ENCODE results near the gene HAPSTR1.
A peak's percentile ranks its signal among the peaks of the same experiment; 100 is the strongest.
"Not testable (repeated sequence)": the region's sequence is repeated elsewhere in the genome, so short reads cannot be mapped to it uniquely, and the experiment has no call there.

The HAPSTR1 gene

DNA sequence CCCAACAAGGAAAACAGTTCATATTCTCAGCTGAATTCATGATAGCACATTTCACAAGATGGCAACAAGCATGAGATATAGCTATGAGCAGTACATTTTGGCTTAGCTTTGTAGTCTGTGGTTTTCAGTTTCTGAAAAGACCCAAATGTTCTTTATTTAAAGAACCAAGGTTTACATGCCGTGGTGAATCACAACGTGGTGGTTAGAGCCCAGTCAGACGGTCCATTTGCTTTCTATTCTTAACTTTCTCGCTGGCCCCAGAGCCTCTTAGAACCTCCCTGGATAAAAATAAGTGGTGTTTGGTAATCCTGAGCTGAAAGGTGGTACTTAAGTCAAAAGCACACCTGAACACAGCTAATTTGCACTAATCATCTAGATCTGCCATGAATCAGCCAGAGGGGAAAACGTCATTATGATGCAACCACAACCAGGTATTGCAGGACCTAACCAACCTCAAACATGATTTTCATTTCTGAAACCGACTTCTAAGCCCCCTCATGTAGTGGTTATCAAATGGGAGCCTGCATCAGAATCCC, 18.6 kb upstream of the HAPSTR1 start:
- DNase-seq = peak; percentile 68

DNA sequence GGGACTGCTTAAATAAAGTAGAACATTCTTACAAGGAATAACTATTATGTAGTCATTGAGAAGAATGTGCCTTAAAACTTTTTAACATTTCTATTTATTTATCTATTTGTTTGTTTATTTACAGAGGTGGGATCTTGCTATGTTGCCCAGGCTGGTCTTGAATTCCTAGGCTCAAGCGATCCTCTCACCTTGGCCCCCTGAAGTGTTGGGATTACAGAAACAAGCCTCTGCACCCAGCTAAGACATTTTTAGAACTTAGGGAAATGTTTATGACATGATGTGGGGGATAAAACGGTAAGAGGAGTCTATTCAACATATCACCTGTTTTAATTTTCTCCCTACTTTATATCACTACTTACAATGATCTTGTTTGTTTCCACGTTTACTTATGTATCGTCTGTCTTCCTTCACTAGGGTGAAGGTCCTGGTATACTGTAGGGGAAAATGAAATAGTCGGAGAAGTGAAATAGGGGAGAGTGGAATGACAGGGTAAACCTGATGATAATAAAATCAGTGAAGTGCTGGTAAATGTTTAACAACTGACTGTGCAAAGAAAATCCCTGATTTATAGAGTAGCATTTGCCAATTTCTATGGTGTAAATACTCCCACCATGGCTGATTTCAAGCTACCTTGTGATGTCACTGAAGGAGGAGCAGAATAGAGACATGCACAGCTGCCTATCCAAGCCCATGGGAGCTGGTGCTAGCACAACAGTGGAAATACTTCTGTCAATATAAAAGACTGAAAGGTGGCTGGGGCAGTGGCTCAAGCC, 16.0 kb upstream of the HAPSTR1 start:
- DNase-seq = no peak

DNA sequence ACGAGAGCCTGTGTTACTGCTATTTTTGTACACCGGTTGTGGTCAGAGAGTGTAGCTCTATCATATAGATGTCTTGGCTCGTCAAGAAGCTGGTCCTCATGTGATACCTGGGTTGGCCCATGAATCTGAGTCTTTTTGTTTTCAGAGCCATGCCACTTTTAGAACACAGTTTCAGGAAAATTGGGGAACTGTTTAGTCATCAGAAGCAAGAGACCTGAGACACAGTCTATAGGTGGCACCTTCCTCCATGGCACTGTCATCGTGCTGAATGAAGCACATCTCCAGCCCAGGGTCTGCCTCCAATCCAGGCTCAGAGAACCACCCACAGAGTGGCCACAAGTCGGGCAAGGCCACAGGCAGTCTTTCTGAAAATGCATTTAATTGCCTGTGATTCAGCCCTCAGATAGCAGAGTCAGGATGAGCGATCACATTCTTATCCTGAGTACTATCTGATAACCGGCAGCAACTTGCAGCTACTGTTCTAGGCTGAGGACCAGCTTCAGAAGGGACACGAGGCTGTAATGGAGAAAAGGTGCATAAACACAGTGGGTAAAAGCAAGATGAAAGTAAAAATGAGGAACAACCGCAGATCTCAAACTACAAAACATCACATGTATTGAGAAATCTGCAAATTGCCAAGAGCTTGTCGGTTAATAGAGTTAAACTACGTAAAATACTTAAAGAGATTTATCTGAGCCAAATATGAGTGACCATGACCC, 14.2 kb upstream of the HAPSTR1 start:
- peak; percentile 93 for DNase-seq

DNA sequence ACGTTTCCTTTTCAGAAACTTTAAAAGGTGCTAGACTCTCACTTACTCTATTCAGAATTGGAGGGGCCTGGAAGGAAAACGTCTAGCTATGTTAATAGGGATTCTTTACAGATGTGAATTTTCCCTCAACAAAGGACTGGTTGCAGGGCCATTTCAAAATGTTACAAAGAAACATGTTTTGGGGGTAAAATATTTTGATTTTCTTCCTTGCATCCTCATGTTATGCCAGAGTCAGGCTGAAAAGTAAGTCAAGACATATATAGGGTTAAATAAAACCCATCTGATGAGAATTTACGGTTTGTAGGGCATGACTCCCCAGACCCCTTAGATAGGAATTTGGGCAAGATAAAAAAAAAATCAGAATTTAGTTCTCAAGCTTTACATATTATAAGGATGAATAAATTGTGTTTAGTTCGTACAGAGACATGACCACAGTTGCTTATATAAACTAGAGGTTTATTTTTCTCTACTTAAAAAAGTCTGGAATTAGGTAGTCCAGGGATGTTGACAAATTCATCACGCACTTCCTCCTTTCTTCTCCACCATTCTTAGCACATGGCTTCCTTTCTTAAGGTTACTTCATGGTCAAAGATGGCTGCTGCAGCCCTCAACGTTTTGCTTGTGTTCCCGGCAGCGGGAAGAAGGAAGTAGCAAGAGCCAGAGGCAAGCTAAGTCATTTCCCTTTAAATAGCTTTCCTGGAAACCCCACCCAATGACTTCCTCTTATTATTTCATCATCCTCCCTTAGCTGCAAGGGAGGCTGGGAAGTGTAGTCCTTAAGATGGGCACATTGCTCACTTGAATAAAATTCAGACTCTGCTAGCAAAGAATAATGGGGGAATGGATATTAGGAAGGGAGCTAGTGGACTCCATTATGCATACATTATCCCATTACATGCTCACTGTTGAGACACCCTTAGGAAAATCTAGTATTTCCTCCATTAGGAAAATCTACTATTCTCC, 12.7 kb upstream of the HAPSTR1 start:
- not testable (repeated sequence) for DNase-seq

DNA sequence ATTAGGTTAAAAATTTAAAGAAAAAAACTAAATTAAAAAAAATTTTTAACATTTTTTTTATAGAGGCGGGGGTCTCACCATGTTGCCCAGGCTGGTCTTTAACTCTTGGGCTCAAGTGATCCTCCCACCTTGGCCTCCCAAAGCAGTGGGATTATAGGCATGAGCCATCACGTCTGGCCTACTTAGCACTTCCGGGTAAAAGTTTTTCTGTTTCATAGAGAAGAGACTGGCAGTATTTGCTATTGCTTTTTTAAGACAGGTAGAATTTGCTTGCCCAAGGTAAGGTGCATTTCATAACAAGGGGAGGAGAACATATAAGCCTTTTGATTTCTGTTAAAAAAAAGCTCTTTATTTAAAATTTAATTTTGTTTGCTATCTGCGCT, 12.0 kb upstream of the HAPSTR1 start:
- DNase-seq = no peak

DNA sequence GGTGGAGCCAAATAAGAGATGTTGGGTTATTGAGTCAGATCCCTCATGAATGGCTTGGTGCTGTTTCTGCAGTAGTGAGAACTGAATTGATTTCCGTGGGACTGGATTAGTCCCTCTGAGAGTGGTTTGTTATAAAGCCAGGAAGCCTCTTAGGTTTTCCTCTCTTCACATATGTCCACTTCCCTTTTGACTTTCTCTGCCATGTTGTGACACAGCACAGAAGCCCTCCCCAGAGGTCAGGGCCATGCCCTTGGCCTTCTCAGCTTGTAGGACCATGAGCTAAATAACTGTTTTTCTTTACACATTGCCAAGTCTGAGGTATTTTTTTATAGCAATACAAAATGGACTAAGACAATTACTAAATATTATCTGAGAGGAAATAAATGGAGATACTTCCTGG, 10.3 kb upstream of the HAPSTR1 start:
- no peak for DNase-seq

DNA sequence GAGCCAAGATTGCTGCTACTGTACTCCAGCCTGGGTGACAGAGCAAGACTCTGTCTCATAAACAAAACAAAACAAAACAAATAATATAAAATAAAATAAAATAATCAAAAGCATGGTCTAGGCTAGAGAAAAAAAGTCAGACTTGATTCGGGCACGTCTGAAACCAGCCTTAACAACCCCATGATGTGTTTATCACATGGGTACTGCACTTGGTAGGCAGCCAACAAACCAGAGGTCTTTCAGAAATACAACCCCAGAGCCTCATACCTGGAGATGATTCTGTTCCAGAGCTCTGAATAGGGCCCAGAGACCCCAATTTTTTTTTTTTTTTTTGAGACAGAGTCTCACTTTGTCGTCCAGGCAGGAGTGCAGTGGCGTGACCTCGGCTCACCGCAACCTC, 9.6 kb upstream of the HAPSTR1 start:
- no peak for DNase-seq

DNA sequence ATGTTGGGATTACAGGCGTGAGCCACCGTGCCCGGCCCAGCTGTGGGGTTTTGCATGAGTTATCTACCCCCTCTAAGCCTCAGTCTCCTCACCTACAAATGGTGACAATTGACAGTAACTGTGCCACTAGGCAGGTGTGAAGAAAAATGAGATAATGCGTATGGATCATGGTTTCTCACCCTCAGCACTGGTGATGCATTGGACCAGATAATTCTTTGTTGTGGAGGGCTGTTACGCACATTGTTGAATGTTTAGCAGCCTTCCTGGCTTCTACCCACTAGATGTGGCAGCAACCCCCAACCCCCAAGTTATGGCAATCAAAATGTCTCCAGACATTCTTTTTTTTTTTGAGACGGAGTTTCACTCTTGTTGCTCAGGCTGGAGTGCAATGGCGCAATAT, 9.0 kb upstream of the HAPSTR1 start:
- DNase-seq = no peak

DNA sequence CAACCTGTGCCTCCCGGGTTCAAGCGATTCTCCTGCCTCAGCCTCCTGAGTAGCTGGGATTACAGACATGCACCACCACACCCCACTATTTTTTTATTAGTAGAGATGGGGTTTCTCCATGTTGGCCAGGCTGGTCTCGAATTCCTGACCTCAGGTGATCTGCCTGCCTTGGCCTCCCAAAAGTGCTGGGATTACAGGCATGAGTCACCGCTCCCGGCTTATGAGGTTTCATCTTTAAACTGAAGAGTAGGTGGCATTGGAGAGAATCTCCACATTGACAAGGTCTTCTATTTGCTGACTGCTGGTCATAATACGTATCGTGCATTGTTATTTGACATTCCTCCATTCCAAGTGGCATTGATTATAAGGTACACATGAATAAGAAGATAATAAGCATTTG, 3.7 kb upstream of the HAPSTR1 start:
- not testable (repeated sequence) for DNase-seq

DNA sequence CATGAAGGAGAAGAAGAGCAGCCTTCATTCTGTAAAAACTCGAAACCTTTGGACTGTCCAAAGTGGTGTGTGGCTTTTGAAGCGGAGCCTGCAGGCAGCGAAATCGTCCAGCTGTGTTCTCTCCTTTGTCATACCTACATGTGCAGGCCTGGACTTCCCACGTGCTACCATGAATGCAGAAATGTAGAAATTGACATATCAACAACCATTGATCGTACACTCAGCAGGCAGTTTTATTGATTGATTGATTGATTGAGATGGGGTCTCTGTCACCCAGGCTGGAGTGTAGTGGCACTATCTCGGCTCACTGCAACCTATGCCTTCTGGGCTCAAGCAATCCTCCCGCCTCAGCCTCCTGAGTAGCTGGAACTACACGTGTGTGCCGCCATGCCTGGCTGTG, 2.6 kb upstream of the HAPSTR1 start:
- DNase-seq = peak; percentile 33

DNA sequence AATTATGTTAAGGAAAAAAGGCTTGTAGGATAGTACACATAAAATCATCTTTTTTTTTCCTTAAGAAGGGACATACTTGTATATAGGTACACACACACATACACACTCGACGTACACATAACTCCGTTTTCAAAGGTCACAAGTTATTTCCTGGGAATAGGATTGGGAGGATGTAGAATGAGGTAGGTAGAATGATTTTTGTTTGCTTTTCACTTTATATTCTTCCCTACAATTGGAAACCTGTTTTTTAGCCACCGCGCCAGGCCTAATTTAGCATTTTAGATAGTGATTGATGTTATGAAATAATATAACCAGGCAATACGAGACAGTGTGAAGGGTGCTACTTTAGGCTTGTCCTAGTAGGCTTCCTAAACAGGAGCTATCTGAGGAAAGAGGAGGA, 1.8 kb upstream of the HAPSTR1 start:
- DNase-seq = no peak

DNA sequence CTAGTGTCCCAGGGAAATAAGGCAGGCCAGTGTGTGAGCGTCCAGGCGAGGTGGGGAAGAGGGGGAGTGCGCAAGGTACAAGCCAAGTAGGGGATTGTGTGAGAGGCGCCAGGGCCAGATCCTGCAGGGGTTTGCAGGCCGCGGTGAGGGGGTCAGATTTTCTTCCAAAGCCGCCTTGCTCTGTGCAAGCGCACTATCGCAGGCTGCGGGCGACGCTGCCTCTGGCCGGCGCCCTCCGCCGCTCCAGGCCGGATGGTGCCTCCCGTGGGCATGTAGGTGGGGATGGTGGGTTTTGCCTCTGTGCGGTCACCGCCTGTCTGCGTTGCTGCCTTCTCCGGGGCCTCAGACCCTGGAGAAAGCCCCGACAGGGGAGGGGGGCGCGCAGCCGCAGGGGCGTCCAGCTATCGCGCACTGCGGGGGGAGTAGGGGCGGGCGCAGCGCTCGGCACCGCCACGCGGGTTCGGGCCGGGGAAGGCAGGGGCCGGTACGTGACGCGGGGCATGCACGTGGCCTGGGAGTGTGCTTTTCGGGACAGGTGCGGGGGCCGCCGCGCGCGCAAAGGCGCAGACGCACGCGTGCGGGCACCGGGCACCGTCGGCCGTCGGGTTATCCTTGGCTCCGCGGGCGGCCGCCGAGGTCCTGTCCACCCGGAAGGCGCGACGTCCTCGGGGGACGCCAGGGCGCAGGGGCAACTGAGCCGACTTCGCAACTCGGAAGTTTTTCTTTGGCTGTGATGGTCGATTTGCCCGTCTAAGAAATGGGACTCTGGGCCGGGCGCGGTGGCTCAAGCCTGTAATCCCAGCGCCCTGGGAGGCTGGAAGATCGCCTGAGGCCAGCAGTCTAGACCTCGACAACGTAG, 1.1 kb upstream of the HAPSTR1 start:
- DNase-seq = peak; percentile 87

DNA sequence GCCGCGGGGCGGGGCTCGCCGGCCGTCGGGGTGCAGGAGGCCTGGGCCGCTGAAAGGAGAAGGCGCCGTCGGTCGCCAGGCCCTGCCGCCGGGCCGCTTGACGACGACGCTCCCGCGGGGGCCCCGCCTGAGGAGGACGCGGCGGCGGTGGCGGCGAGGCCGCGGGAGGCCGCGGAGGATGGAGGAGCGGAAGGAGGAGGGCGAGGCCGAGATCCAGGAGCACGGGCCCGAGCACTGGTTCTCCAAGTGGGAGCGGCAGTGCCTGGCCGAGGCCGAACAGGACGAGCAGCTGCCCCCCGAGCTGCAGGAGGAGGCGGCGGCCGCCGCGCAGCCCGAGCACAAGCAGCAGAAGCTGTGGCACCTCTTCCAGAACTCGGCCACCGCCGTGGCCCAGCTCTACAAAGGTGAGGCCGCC, 430 bp downstream of the HAPSTR1 start:
- DNase-seq = peak; percentile 61

DNA sequence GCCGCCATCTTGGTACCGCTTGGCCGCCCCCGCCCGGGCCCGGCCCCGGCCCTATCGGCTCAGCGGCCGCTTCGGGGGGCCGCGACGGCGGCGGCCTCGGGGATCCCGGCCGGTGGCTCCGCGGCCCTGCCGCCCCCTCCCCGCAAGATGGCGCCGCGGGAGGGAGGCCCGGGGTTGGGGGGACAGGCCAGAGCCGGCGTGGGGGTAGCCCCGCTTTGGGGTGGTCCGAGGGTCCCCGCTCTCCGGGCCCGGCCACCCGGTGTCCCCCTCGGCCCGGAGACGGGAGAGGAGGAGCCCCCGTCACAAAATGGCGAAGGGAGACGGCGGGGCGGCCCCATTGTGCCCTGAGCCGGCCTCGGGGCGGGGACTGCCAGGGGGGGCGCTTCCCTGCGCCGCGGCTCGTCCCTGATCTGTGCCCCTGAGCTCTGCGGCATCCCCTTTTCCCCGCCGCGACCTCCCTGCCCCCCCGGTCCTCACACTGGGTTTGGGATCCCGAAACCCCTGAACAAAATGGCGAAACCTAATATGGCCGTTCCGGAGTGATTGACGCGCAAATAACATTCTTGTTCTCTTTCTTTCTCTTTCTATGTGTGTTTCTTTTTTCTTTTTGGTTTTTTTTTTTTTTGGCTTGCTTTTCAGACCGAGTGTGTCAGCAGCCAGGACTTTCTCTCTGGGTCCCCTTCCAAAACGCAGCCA, 986 bp downstream of the HAPSTR1 start:
- peak; percentile 50 for DNase-seq

DNA sequence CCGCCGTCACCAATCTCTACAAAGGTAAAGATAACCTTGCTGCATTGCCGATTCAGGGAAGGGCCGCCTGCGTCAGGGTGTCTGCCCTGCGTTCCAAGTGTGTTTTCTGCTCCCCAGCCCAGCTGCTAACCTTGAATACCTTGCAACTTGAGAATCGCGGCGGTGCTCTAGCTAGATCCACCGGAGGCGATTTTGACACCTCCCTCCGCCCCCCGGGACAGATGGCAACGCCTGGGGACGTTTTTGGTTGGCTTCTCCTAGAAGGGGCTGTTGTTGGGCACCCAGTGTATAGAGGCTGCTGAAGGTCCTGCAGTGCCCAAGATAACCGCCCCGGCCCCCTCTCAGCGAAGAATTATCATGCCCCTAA, 1.5 kb downstream of the HAPSTR1 start:
- DNase-seq = peak; percentile 57

DNA sequence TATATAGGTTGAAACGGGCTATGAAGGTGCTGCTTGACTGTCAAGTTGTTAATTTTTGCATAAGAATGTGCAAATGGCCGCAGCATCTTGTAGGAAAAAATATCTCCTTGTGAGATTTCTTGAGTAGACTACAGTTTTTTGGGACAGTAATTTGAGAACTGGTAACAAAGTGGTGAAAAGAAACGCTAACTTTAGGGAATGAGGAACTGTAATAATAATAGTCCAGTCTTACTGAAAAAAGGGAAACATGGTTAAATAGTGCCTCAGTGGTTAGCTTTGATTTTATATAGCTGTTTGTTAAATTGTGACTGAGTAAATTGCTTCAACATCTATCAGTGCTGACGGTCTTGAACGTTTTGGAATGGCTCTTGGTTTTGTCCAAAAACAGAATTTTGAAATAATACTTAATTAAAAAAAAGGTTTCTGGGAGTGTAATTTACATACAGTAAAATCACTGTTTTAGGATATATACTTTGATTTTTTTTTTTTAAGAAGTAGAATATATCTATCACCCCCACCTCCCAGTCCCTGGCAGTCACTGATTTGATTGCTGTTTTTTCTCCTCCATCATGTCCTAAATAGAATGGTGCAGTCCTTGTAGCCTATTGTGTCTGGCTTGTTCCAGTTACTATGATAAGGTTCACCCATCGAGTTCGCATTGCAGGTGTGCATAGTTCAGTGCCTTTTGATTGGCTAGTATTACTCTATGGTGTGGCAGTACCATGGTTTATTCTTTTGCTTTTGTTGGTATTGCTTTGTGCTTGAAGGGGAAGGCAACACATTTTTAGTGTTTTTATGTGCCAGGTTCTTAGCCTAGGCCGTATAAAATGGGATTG, 2.8 kb downstream of the HAPSTR1 start:
- DNase-seq = peak; percentile 20

DNA sequence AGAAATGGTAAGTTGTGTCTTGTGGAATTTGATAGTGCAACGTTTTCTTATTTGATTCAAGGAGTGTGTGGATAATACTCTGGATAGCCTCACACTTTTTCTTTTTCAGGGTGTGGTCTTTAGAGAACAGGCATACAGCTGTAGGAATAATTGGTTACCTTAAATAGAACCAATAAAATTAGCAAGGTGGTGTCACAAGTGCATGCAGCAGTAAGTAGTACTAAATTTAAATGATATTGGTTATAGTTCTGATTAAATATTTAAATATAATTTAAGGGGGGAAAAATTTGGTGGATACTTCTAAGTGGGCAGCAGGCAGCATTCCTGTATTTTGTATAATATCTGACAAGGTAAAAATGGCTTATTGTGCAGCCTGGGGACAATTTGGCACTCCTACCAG, 3.7 kb downstream of the HAPSTR1 start:
- no peak for DNase-seq

DNA sequence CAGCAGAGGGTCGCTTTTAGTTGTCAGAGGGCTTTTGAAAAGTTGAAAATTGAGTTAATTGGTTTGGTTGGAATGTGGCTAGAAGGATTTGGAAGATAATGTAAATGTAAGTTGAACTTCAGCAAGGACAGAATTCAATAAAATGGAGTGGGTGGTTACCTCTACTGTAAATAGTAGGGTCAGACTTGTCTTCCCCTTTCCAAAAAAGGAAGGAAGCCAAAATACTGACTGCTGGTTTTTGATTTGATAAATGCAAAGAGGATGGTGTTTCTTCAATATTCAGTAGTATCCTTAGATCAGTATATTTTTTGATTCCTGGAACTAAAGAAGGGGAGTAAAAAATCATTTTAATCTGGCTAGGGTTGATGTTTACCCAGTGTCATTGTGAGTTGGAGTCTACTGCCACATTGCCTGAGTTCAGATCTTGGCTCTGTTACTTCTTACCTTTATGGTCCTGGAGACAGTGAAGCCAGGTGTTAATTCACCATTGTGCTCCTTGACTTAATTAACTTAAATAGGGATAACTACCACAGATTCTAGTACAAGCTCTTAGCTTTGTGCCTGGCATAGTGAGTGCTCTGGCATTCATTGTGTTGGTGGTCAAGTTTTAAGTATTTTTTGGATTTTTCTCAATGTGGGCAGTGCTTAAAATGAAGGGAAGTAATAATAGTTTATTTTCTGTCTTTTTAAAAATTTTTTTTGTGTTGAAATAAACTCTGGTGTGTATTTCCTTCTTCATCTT, 4.4 kb downstream of the HAPSTR1 start:
- DNase-seq = no peak

DNA sequence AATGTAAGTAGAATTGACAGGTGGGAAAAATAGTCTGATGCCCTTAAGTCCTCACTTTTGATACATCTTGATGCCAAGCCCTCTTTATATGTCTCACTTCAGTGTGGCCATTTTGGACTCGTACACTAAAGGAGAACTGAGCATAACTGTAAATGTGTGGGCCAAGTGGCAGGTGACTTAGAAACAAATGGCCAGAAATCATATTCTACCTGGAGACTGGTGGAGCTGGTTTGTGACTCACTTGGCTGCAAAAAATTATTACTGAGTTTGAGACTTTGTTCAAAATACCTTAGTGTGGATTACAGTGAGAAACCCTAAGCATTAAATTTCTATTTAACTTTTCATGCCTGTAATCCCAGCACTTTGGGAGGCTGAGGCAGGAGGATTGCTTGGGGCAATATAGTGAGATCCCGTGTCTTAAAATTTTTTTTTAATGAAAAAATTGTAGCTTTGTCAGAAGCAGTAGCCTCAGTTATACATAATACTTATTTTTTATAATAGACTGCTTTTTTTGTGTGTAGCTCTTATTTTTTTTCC, 5.0 kb downstream of the HAPSTR1 start:
- DNase-seq = no peak

Measured in islet precursor cell (in vitro differentiated cells).